Metanephros (tissue), 1 donor: Measurements from ENCODE around the gene NLRC3. TPM values are rescaled to one million over a fixed set of nuclear protein-coding genes. Genes with fewer than 3 reads are reported as not detected.

Experiments
- total RNA-seq: library from RNA; depleted of rRNA; stranded (reverse); fragments of >200 nt; gene quantifications from one replicate; pipeline ENCODE4 v1.2.3, GENCODE V29; 2014

Gene NLRC3, protein sequence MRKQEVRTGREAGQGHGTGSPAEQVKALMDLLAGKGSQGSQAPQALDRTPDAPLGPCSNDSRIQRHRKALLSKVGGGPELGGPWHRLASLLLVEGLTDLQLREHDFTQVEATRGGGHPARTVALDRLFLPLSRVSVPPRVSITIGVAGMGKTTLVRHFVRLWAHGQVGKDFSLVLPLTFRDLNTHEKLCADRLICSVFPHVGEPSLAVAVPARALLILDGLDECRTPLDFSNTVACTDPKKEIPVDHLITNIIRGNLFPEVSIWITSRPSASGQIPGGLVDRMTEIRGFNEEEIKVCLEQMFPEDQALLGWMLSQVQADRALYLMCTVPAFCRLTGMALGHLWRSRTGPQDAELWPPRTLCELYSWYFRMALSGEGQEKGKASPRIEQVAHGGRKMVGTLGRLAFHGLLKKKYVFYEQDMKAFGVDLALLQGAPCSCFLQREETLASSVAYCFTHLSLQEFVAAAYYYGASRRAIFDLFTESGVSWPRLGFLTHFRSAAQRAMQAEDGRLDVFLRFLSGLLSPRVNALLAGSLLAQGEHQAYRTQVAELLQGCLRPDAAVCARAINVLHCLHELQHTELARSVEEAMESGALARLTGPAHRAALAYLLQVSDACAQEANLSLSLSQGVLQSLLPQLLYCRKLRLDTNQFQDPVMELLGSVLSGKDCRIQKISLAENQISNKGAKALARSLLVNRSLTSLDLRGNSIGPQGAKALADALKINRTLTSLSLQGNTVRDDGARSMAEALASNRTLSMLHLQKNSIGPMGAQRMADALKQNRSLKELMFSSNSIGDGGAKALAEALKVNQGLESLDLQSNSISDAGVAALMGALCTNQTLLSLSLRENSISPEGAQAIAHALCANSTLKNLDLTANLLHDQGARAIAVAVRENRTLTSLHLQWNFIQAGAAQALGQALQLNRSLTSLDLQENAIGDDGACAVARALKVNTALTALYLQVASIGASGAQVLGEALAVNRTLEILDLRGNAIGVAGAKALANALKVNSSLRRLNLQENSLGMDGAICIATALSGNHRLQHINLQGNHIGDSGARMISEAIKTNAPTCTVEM
- 1.9 TPM for total RNA-seq

GRCh38 chr16:3577302-3577752 lies at the start of gene NLRC3:
Gene NLRC3 (minus strand): TSS chr16:3577403. CDS start chr16:3565036, 12,367 bp downstream.

GRCh38 chr16:3611146-3611975 lies 34.2 kb upstream of the NLRC3 start, which contains the start of gene SLX4:
Gene SLX4 (minus strand): TSS chr16:3611606. CDS start chr16:3608964, 2,642 bp downstream.

GRCh38 chr16:3495176-3495575 lies 82.0 kb downstream of the NLRC3 start, which contains the start of gene C16orf90:
Gene C16orf90 (minus strand): TSS chr16:3495489. CDS start chr16:3495421, 68 bp downstream.

Other genes with a start within 250 kb of the NLRC3 start
- gene OR2C1, start 221.5 kb downstream of the NLRC3 start, total RNA-seq = 1.3 TPM
- 13.0 TPM for gene ZSCAN32, start 176.4 kb downstream of the NLRC3 start, total RNA-seq
- gene ZNF174, start 176.2 kb downstream of the NLRC3 start, total RNA-seq = 9.0 TPM
- 2.7 TPM for gene ZNF597, start 133.9 kb downstream of the NLRC3 start, total RNA-seq
- 27.6 TPM for gene NAA60, start 133.7 kb downstream of the NLRC3 start, total RNA-seq
- gene C16orf90, start 81.9 kb downstream of the NLRC3 start, total RNA-seq = not detected
- gene CLUAP1, start 76.4 kb downstream of the NLRC3 start, total RNA-seq = 16.9 TPM
- gene SLX4, start 34.2 kb upstream of the NLRC3 start, total RNA-seq = 6.8 TPM
- gene DNASE1, start 77.3 kb upstream of the NLRC3 start, total RNA-seq = 60.0 TPM
- 315 TPM for gene TRAP1, start 140.1 kb upstream of the NLRC3 start, total RNA-seq